Upper lobe of left lung (tissue), 6 donors: ENCODE measurements around the gene TMEM218. TPM values are rescaled to one million over a fixed set of nuclear protein-coding genes. Genes with fewer than 3 reads are reported as not detected.

Experiments
- ATAC-seq, 2 donors: fragments of 200-7000 bp; cut with Tn5 transposase; one replicate each; pipeline ENCODE4 v1.9.1; 2022; ENCODE audit warnings: mild to moderate bottlenecking in 2 of 2, moderate library complexity in 2 of 2; ENCODE audit not compliant: low FRiP score in 2 of 2
- DNase-seq, 2 donors: peaks; one replicate each; pipeline ENCODE4 v3.0.0-alpha.2; 2019 to 2020
- H3K27ac ChIP-seq, 4 donors: fragments of 200-600 bp; sonication (generic); one replicate each; pipeline ENCODE4 v1.5.1; 2016 to 2019
- H3K27me3 ChIP-seq, 4 donors: fragments of 200-600 bp; sonication (generic); one replicate each; pipeline ENCODE4 v1.5.1; 2017 to 2019
- H3K36me3 ChIP-seq, 4 donors: fragments of 200-600 bp; sonication (generic); one replicate each; pipeline ENCODE4 v1.5.1; 2016 to 2019
- H3K4me1 ChIP-seq, 4 donors: fragments of 200-600 bp; sonication (generic); one replicate each; pipeline ENCODE4 v1.5.1; 2018 to 2019
- H3K4me3 ChIP-seq, 4 donors: fragments of 200-600 bp; sonication (generic); one replicate each; pipeline ENCODE4 v1.5.1; 2017 to 2019; ENCODE audit warnings: mild to moderate bottlenecking in 2 of 4, moderate library complexity in 1 of 4
- H3K9me3 ChIP-seq, 4 donors: fragments of 200-600 bp; sonication (generic); one replicate each; pipeline ENCODE4 v1.5.1; 2018 to 2019
- CTCF ChIP-seq, 6 experiments: fragments of 450-650 bp in 4 of 6; fragments of 200-600 bp in 2 of 6; sonication (generic) in 2 of 6; IDR thresholded peaks; one replicate each; pipeline ENCODE4 v1.5.1; 2016 to 2019; ENCODE audit warnings: antibody characterized with exemption in 6 of 6
- EP300 ChIP-seq, 4 donors: sonication (generic); formaldehyde crosslinking; IDR thresholded peaks; one replicate each; pipeline ENCODE4 v1.5.1; 2017; ENCODE audit warnings: antibody characterized with exemption in 4 of 4, control low read depth in 2 of 4
- POLR2A ChIP-seq, 4 donors: fragments of 450-650 bp; IDR thresholded peaks; one replicate each; pipeline ENCODE4 v1.5.1; 2016 to 2017; ENCODE audit warnings: antibody characterized with exemption in 4 of 4, mild to moderate bottlenecking in 2 of 4
- POLR2AphosphoS5 ChIP-seq, 2 donors: sonication (generic); formaldehyde crosslinking; IDR thresholded peaks; one replicate each; pipeline ENCODE4 v1.5.1; 2017; ENCODE audit warnings: antibody characterized with exemption in 2 of 2
- WGBS, 2 donors: methylation state at CpG; one replicate each; pipeline ENCODE4 v1.1.5; 2017 to 2018; 5-methylcytosine and 5-hydroxymethylcytosine counted together
- total RNA-seq, 6 donors: library from RNA; depleted of rRNA in 4 of 6; stranded (reverse); fragments of >200 nt in 4 of 6; gene quantifications; one replicate each; pipeline versions ENCODE4 v1.1.0 to v1.2.1, GENCODE V29; 2016 to 2021
- donor health status: DM: no; HTN: no; CAD: no; lungs with moderate emphysema.
- donor health status: DM: no; HTN: yes; CAD: no; lungs with severe emphysema.

TMEM218 gene
- total RNA-seq, 6 donors from 2014 or later, result 11.1 to 25.1 (median 17.3) TPM

GRCh38 chr11:125128450-125128849 lies 17.0 kb upstream of the TMEM218 start:
- H3K27ac ChIP-seq, result no peak overlapping the region
- H3K9me3 ChIP-seq, result no peaks in the 10 kb centered on the region
- 70 to 76% methylated on average over 4 of the region's 4 CpGs for WGBS, 2 donors
- no peaks in the 10 kb centered on the region for H3K36me3 ChIP-seq
- H3K4me1 ChIP-seq, result peaks cover 0 to 8% (median 0%) of the 10 kb centered on the region in 4 donors
- no peak for DNase-seq
- no peak for TF ChIP-seq POLR2A (IDR thresholded peaks at IDR 0.05)
- no peak for TF ChIP-seq EP300 (IDR thresholded peaks at IDR 0.05)
- TF ChIP-seq CTCF (IDR thresholded peaks at IDR 0.05), result no peak
- TF ChIP-seq POLR2AphosphoS5 (IDR thresholded peaks at IDR 0.05), result no peak
- H3K27me3 ChIP-seq, result no peaks in the 10 kb centered on the region
- no peak overlapping the region for H3K4me3 ChIP-seq
- ATAC-seq, result no peak

GRCh38 chr11:125124618-125124992 lies 13.2 kb upstream of the TMEM218 start:
- DNase-seq (no peak), ATAC-seq (no peak)
- Histone ChIP-seq H3K9me3 (no peaks in the 10 kb centered on the region), H3K4me3 (no peak overlapping the region), H3K4me1 (peaks cover 0 to 9% (median 0%) of the 10 kb centered on the region in 4 donors), H3K36me3 (no peaks in the 10 kb centered on the region), H3K27me3 (no peaks in the 10 kb centered on the region), H3K27ac (no peak overlapping the region)
- WGBS, 2 donors, result 68 to 83% methylated on average over 4 of the region's 4 CpGs
- no peak for TF ChIP-seq CTCF (IDR thresholded peaks at IDR 0.05)
- no peak for TF ChIP-seq POLR2A (IDR thresholded peaks at IDR 0.05)
- TF ChIP-seq POLR2AphosphoS5 (IDR thresholded peaks at IDR 0.05), result no peak
- no peak for TF ChIP-seq EP300 (IDR thresholded peaks at IDR 0.05)

DNA sequence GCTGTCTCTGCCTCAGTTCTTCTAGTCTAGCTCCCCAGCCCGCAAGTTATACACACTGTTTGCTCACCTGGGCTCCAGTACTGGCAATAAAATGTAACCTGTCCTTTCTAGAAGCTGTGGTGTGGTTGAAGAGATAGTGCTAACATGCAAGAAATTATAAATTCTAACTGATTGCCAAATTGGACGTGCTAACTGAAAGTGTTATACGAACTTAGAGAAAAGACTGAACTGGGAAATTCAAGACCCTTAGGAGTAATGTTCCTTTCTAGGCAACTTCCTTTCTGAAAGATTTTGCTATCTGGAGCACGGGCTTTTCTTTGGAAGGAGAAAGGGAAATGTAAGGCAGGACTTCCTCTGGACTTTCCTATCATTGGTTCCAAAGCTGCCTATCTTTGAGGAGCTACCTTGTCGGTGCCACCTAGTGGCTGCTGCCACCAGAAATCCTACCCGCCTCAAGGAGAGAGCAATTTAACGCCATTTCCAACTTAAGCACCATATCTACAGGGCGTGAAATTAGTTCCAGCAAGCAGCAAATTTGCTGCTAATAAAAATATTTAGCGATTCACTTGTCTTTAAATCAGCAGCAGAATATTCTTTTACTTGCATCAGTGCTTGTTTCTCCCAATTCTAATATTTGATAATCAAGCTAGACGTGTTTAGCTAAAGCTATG lies 12.7 kb upstream of the TMEM218 start:
- DNase-seq (peak in 1 of 2 donors; percentile 81), ATAC-seq (peak; percentile 86 to 91)
- H3K27ac ChIP-seq, result peak overlapping the region in 3 of 4 donors; percentile 65 to 74 (median 74)
- H3K27me3 ChIP-seq, result no peaks in the 10 kb centered on the region
- 58 to 59% methylated on average over 10 of the region's 10 CpGs for WGBS, 2 donors
- H3K36me3 ChIP-seq, result no peaks in the 10 kb centered on the region
- H3K4me1 ChIP-seq, result peaks cover 0 to 9% (median 0%) of the 10 kb centered on the region in 4 donors
- TF ChIP-seq POLR2A (IDR thresholded peaks at IDR 0.05) (peak in 1 of 4 donors; percentile 39), CTCF (IDR thresholded peaks at IDR 0.05) (peak; percentile 25 to 62 (median 46)), POLR2AphosphoS5 (IDR thresholded peaks at IDR 0.05) (no peak), EP300 (IDR thresholded peaks at IDR 0.05) (no peak)
- H3K4me3 ChIP-seq, result peak overlapping the region in 3 of 4 donors; percentile 1 to 19 (median 9)
- no peaks in the 10 kb centered on the region for H3K9me3 ChIP-seq

GRCh38 chr11:125123194-125123946 lies 11.9 kb upstream of the TMEM218 start:
- no peak for DNase-seq
- Histone ChIP-seq H3K9me3 (no peaks in the 10 kb centered on the region), H3K4me1 (peaks cover 0 to 9% (median 0%) of the 10 kb centered on the region in 4 donors), H3K27me3 (no peaks in the 10 kb centered on the region), H3K27ac (peak overlapping the region in 3 of 4 donors; percentile 65 to 74 (median 74)), H3K4me3 (peak overlapping the region in 3 of 4 donors; percentile 1 to 19 (median 9)), H3K36me3 (no peaks in the 10 kb centered on the region)
- no peak for TF ChIP-seq CTCF (IDR thresholded peaks at IDR 0.05)
- peak in 2 of 4 donors; percentile 18 to 50 for TF ChIP-seq EP300 (IDR thresholded peaks at IDR 0.05)
- TF ChIP-seq POLR2AphosphoS5 (IDR thresholded peaks at IDR 0.05), result no peak
- 72 to 87% methylated on average over 4 of the region's 4 CpGs for WGBS, 2 donors
- no peak for ATAC-seq
